Right cardiac atrium (tissue), 5 donors: Measurements from ENCODE around the gene IER3. TPM values are rescaled to one million over a fixed set of nuclear protein-coding genes. Genes with fewer than 3 reads are reported as not detected.
"Not testable (repeated sequence)": the region's sequence is repeated elsewhere in the genome, so short reads cannot be mapped to it uniquely, and the experiment has no call there.

Experiments
- ATAC-seq, 2 donors: fragments of 200-7000 bp; cut with Tn5 transposase; one replicate each; pipeline versions ENCODE4 v1.8.0 to v1.9.1; 2020; ENCODE audit warnings: moderate library complexity in 2 of 2, mild to moderate bottlenecking in 1 of 2
- DNase-seq, 3 donors: peaks; one replicate each; pipeline ENCODE4 v3.0.0-alpha.2; 2020
- H3K27ac ChIP-seq: one replicate; pipeline ENCODE4 v1.5.1; 2013; ENCODE audit warnings: mild to moderate bottlenecking, low read length, control low read depth, moderate library complexity
- H3K27me3 ChIP-seq: one replicate; pipeline ENCODE4 v1.6.1; 2013; ENCODE audit not compliant: control insufficient read depth, insufficient read depth
- H3K4me1 ChIP-seq: one replicate; pipeline ENCODE4 v1.6.1; 2013; ENCODE audit warnings: low read length; ENCODE audit not compliant: control insufficient read depth, insufficient read depth
- H3K4me3 ChIP-seq: one replicate; pipeline ENCODE4 v1.5.1; 2013; ENCODE audit warnings: low read length, control low read depth
- H3K9me3 ChIP-seq: one replicate; pipeline ENCODE4 v1.6.1; 2013; ENCODE audit warnings: low read length; ENCODE audit not compliant: control insufficient read depth
- WGBS: extraction: QIAGEN DNeasy Blood & Tissue Kit; methylation state at CpG from one replicate; pipeline ENCODE4 v1.1.7; 2013; 5-methylcytosine and 5-hydroxymethylcytosine counted together
- intact Hi-C, 4 donors: fragments of 100-400 bp; cut with DNase I; formaldehyde crosslinking; loops; one replicate each; pipeline versions ENCODE4 v1.11.0 to v1.14.0; 2022 to 2023
- polyA plus RNA-seq: library from polyadenylated mRNA; stranded (reverse); fragments of 200-250 nt; gene quantifications from one replicate; pipeline ENCODE4 v1.2.3, GENCODE V29; 2013
- total RNA-seq, 4 donors: library from RNA; stranded (reverse); fragmentation: NEBNext Ultra II Directional; extraction: Animal tissue kit (Norgen Biotek cat#: 25700); gene quantifications; one replicate each; pipeline ENCODE4 v1.2.1, GENCODE V29; 2021
- donor health status: healthy with polysubstance abuse.
- donor health status: DM: no; HTN: yes; CAD: no.
- donor health status: DM: no; HTN: no; CAD: no.
- donor health status: DM: no; HTN: yes; CAD: no; lungs with severe emphysema.
- donor health status: DM: yes; HTN: yes; CAD: no.

Gene IER3
- total and polyA plus RNA-seq, 5 donors: 22.4 to 63.6 (median 43.4) TPM

DNA sequence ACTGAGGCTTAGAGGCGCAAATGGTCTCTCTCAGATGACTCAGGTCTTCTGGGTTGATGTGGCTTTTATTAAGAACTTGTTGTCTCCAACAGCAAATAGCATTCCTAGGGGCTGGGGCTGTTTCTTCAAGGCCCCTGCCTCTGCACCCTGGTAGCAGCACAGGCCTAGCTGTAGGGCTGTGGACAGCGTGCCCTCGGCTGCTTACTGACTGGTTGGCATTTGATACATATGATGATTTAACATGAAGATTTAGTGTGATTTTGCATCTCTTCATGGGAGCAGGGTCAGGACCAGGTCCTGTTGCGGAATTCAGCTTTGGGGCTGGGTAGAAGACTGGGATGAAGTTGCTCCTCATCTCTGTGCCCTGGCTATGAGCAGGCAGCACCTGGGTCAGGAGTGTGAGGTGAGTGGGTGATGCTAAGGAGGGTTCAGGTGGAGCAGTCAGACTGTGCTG lies 24.3 kb upstream of the IER3 start:
- Histone ChIP-seq H3K4me1 (peaks cover 14% of the 10 kb centered on the region), H3K9me3 (no peaks in the 10 kb centered on the region), H3K27me3 (no peaks in the 10 kb centered on the region), H3K4me3 (no peak overlapping the region), H3K27ac (peak overlapping the region; percentile 47)
- DNase-seq (no peak), ATAC-seq (no peak)
- WGBS: 96% methylated on average over 4 of the region's 4 CpGs
- intact Hi-C loops: no loop called here

DNA sequence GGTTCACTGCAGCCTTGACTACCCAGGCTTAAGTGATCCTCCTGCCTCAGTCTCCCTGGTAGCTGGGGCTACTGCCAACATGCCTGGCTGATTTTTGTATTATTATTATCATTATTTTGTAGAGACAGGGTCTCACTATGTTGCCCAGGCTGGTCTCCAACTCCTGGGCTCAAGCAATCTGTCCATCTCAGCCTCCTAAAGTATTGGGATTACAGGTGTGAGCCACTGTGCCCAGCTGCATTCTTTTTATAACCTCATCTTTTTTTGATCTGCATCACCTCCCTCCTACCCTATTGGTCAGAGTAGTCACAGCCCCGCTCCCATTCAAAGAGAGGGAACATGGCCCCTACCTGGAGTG lies 23.6 kb upstream of the IER3 start:
- H3K27me3 ChIP-seq: no peaks in the 10 kb centered on the region
- no peak overlapping the region for H3K27ac ChIP-seq
- no peak overlapping the region for H3K4me3 ChIP-seq
- DNase-seq: no peak
- intact Hi-C loops: no loop called here
- no peaks in the 10 kb centered on the region for H3K9me3 ChIP-seq
- no peak for ATAC-seq
- peaks cover 17% of the 10 kb centered on the region for H3K4me1 ChIP-seq
- WGBS: 97% methylated on average over 1 of the region's 1 CpG

DNA sequence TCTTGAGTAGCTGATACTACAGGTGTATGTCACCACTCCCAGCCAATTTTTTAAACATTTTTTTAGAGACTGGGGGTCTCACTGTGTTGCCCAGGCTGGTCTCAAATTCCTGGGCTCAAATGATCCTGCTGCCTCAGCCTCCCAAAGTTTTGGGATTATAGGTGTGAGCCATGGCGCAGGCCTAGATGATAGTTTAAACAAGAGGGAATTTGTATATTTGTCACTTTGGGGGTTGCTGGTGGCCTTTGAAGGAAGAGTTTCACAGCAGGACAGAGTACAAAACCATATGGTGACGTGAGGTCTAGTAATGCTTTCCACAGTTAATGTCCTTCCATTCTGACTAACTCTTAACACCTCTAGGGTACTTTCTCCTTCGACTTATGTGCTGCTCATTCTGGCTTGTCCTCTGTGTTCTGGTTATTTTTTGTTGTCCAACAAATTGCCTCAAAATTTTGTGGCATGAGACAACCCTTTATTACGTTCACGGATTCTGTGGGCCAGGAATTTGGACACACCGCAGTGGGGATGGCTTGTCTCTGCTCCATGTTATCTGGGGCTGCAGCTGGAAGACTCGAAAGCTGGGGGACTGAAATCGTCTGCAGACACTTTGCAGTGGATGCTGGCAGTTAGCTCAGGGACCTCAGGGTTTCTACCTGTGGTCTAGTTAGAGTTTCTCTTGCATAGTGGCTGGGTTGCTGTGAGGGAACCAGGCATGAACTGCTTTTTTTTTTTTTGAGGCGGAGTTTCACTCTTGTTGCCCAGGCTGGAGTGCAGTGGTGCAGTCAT lies 23.0 kb upstream of the IER3 start:
- H3K27me3 ChIP-seq: no peaks in the 10 kb centered on the region
- H3K4me3 ChIP-seq: no peak overlapping the region
- intact Hi-C loops: no loop called here
- peaks cover 17% of the 10 kb centered on the region for H3K4me1 ChIP-seq
- DNase-seq: no peak
- H3K27ac ChIP-seq: peak overlapping the region; percentile 32
- H3K9me3 ChIP-seq: no peaks in the 10 kb centered on the region
- ATAC-seq: no peak
- WGBS: 74% methylated on average over 9 of the region's 9 CpGs

DNA sequence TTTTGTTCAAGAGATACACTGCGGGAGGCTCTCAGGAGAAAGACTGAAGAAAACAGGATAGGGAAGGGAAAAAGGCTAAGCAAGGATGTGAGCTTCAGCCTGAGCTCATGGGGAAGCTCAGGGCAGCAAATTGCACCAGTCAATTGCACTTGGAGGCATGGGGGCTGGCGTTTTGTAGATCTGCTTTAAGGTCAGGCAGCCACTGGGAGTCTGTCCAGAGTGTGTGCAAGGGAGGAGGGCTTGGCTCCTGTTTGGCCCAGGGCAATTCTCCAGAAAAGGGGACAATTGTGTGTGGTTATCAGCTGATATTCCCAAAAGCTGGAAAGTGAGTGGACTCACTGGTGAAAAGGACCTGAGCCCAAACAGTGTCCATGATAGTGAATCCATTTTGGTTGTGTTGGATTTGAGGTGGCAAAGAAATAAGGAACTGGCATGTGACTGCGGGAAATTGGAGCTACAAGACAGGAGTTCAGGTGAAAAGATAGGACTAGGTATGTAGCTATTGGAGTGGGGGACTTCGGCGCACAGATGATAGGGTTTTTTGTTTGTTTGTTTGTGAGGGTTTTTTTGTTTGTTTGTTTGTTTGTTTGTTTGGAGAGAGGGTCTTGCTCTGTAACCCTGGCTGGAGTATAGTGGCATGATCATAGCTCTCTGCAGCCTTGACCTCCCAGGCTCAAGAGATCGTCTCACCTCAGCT lies 22.3 kb upstream of the IER3 start:
- WGBS: 77% methylated on average over 6 of the region's 6 CpGs
- intact Hi-C loops: no loop called here
- DNase-seq: peak; percentile 46 to 77 (median 71)
- Histone ChIP-seq H3K27me3 (no peaks in the 10 kb centered on the region), H3K27ac (peak overlapping the region; percentile 32), H3K4me3 (no peak overlapping the region), H3K9me3 (no peaks in the 10 kb centered on the region), H3K4me1 (peaks cover 17% of the 10 kb centered on the region)
- peak; percentile 44 to 51 for ATAC-seq

DNA sequence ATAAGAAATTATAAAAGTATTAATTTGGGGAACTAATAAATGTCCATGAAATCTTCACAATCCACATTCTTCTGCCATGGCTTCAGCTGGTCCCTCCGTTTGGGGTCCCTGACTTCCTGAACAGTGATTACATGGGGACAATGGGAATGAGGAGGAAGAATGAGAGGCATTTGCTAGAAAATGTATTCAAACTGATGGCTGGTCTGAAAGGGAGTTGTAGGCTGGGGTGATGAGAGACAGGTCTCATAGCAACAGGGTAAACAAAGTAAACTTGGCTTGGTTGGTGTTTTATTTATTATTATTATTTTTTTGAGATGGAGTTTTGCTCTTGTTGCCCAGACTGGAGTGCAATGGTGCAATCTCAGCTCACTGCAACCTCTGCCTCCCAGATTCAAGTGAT lies 21.1 kb upstream of the IER3 start:
- WGBS: 65% methylated on average over 1 of the region's 1 CpG
- peaks cover 17% of the 10 kb centered on the region for H3K4me1 ChIP-seq

DNA sequence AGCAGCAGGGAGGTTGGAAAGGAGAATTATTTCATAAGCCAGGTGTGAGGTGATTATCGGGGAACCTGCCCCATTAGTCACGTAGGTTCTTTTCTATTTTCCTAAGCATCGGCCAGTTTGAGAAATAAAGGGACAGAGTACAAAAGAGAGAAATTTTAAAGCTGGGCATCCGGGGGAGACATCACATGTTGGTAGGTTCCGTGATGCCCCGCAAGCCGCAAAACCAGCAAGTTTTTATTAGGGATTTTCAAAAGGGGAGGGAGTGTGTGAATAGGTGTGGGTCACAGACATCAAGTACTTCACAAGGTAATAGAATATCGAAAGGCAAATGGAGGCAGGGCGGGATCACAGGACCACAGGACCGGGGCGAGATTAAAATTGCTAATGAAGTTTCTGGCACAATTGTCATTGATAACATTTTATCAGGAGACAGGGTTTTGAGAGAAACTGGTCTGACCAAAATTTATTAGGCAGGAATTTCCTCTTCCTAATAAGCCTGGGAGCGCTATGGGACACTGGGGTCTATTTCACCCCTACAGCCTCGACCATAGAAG lies 20.2 kb upstream of the IER3 start:
- intact Hi-C loops, H3K27ac ChIP-seq, H3K27me3 ChIP-seq, DNase-seq, H3K4me3 ChIP-seq, H3K9me3 ChIP-seq, ATAC-seq: not testable (repeated sequence)
- peaks cover 21% of the 10 kb centered on the region for H3K4me1 ChIP-seq
- 52% methylated on average over 13 of the region's 13 CpGs for WGBS

More for the DNA sequence above, 21.1 kb upstream of the IER3 start:
- H3K9me3 ChIP-seq, intact Hi-C loops, ATAC-seq, H3K27ac ChIP-seq, H3K4me3 ChIP-seq, DNase-seq, H3K27me3 ChIP-seq: not testable (repeated sequence)

DNA sequence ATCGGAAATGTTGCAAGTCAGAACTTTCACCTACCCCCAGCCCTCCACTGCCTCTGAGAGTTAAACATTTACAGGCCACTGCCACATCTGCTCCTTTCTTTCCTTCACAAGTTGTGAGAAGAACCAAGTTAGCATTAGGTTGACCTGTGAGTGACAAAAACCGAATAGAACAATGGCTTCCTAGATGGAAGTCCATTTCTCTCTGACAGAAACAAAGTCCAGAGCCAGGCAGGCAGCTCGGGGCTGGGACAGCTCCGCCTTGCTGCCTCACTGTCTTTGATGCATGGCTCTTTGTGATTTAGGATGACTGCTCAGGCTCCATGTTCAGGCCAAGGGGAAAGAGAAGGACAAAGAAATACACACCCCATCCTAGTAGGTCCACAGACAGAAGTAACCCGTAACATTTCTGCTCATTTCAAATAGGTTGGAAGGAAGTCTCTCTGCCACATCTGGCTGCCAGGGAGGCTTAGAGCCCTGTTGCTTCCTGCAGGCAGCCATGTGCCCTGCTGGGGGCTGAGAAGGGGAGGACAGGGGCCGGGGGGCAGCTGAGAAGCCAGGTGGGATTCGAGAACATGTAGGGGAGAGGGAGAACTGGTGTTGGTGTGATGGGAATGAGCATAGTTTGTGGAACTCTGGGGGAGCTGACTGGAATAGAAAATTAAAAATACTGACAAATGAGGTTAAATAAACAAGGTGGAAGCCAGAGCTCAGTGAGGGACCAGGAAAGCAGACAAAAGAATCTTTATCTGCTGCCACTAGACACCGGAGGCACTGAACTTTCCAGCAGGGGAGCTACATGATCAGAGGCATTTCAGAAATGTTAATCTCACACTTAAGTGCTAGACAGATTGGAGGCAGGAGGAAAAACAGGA lies 19.5 kb upstream of the IER3 start:
- Histone ChIP-seq H3K27ac (peak overlapping the region; percentile 74), H3K27me3 (no peaks in the 10 kb centered on the region), H3K4me3 (no peak overlapping the region), H3K9me3 (no peaks in the 10 kb centered on the region), H3K4me1 (peaks cover 17% of the 10 kb centered on the region)
- DNase-seq (no peak), ATAC-seq (peak; percentile 77 to 86)
- 47% methylated on average over 8 of the region's 8 CpGs for WGBS
- intact Hi-C loops: no loop called here

DNA sequence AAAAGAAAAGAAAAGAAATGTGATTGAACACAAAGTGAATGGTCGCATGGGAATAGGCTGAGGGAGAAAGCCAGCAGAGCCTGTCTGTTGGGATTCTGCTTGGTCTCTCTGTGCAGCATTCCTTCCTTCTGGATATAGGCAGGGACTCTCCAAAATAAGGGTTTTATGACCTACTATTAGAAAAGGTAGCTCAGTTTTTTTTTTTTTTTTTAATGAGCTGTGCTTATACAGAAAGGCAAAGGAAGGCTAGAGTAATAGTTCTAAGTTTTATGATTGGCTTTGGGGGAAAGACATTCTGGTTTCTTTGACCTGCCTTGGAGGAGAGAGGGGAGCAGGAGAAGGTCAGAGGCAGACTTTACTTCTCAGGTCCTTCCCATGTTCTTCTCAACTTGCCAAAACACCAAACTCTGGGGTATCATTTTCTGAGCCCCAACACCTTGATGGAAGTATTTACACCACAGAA lies 18.8 kb upstream of the IER3 start:
- DNase-seq: no peak
- no peak for ATAC-seq
- Histone ChIP-seq H3K27ac (no peak overlapping the region), H3K4me3 (no peak overlapping the region), H3K27me3 (no peaks in the 10 kb centered on the region), H3K9me3 (no peaks in the 10 kb centered on the region), H3K4me1 (peaks cover 17% of the 10 kb centered on the region)
- intact Hi-C loops: no loop called here
- 94% methylated on average over 1 of the region's 1 CpG for WGBS

DNA sequence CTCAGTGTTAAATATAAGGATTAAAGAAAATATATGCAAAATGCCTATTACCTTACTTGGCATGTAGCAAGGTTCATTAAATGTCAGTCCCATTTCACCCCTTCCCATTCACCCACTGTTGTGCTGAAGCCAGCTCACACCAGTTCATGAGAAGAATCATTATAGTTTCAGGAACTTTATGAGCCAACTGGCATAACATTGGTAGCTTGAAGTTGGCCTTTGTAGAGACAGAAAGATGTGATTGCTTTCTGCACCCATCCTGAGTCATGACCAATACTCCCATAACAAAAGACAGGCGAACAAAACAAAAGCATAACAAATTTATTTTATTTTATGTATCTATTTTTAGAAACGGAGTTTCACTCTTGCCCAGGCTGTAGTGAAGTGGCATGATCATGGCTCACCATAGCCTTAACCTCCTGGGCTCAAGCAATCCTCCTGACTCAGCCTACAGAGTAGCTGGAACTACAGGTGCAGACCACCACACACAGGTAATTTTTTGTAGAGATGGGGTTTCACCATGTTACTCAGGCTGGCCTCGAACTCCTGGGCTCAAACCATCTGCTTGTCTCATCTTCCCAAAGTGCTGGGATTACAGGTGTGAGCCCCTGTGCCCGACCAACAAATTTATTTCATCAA lies 17.6 kb upstream of the IER3 start:
- 96% methylated on average over 4 of the region's 4 CpGs for WGBS

DNA sequence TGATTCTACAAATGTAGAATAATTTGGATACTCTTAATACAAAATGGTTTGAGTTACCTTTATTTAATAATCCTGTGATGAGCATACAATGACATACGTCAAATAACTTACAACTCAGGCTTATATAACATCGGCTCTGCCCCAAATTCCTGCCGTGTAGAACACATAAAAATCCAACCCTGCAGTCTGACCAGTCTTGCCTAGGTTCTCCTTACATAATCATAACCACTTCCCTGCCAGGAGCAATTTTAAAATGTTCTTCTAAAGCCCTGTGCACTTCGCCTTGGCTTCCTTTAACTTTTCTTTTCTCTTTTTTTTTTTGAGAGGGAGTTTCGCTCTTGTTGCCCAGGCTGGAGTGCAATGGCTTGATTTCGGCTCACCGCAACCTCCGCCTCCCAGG lies 16.2 kb upstream of the IER3 start:
- peak in 1 of 3 donors; percentile 6 for DNase-seq

More for the DNA sequence above, 17.6 kb upstream of the IER3 start:
- Histone ChIP-seq H3K27me3 (no peaks in the 10 kb centered on the region), H3K9me3 (no peaks in the 10 kb centered on the region), H3K4me3 (no peak overlapping the region), H3K4me1 (peaks cover 17% of the 10 kb centered on the region), H3K27ac (no peak overlapping the region)
- no peak for DNase-seq
- intact Hi-C loops: no loop called here
- ATAC-seq: no peak

More for the DNA sequence above, 16.2 kb upstream of the IER3 start:
- Histone ChIP-seq H3K4me1 (peaks cover 9% of the 10 kb centered on the region), H3K27ac (no peak overlapping the region), H3K27me3 (no peaks in the 10 kb centered on the region), H3K9me3 (no peaks in the 10 kb centered on the region), H3K4me3 (no peak overlapping the region)
- no peak for ATAC-seq
- intact Hi-C loops: no loop called here
- WGBS: 85% methylated on average over 8 of the region's 8 CpGs
